ENCODE measurements around the gene PLTP. TPM values are rescaled to one million over a fixed set of nuclear protein-coding genes. Genes with fewer than 3 reads are reported as not detected.
A peak's percentile ranks its signal among the peaks of the same experiment; 100 is the strongest.

Gene PLTP
- total and polyA plus RNA-seq, 2 of the 13 experiments (the other 11 are each of a cell fraction or from before 2014, with no cell fraction given), result 16.9 to 28.6 TPM

- no peak for TF ChIP-seq BCL3 (CRISPR knock-in tag; IDR thresholded peaks at IDR 0.05)
- no peak; the same call in 1 of the 2 replicates for TF ChIP-seq ZBTB39 (CRISPR knock-in tag; IDR thresholded peaks at IDR 0.05)
- TF ChIP-seq E2F5 (CRISPR knock-in tag; conservative IDR thresholded peaks at IDR 0.05), result no peak
- TF ChIP-seq MXD1 (CRISPR knock-in tag; IDR thresholded peaks at IDR 0.05), result no peak
- no peak for TF ChIP-seq ZNF20 (CRISPR knock-in tag; IDR thresholded peaks at IDR 0.05)
- TF ChIP-seq GLMP (CRISPR knock-in tag; IDR thresholded peaks at IDR 0.05; ENCODE audit: borderline replicate concordance), result no peak
- no peak for TF ChIP-seq NFAT5 (CRISPR knock-in tag; IDR thresholded peaks at IDR 0.05)
- TF ChIP-seq ZNF710 (CRISPR knock-in tag; IDR thresholded peaks at IDR 0.05; ENCODE audit: borderline replicate concordance), result peak; percentile 14; the same call in 1 of the 2 replicates
These were observed 21.5 kb upstream of the PLTP start (continued) for GRCh38 chr20:45933266-45934045.

Measured in HepG2 (cell line).